ENCODE measurements around the gene ST3GAL4.

ST3GAL4 gene

DNA sequence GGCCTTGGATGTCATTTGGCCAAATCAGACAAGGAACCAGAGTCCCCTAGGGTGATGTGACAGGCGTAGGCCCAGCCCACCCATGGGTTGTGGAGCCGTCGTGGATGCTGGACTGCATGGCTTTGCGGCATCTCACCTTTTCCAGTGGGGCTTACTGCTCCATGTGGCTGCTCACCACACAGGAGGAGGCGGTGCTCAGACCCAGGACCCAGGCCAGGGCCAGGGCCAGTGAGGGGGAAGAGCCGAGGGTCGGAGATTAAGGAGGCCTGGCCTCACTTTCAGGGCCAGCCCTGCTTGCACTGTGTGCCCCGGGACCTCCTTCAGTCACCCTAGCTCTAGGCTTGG is 105.6 kb downstream of the ST3GAL4 start:
- TF ChIP-seq, protein P1, sequence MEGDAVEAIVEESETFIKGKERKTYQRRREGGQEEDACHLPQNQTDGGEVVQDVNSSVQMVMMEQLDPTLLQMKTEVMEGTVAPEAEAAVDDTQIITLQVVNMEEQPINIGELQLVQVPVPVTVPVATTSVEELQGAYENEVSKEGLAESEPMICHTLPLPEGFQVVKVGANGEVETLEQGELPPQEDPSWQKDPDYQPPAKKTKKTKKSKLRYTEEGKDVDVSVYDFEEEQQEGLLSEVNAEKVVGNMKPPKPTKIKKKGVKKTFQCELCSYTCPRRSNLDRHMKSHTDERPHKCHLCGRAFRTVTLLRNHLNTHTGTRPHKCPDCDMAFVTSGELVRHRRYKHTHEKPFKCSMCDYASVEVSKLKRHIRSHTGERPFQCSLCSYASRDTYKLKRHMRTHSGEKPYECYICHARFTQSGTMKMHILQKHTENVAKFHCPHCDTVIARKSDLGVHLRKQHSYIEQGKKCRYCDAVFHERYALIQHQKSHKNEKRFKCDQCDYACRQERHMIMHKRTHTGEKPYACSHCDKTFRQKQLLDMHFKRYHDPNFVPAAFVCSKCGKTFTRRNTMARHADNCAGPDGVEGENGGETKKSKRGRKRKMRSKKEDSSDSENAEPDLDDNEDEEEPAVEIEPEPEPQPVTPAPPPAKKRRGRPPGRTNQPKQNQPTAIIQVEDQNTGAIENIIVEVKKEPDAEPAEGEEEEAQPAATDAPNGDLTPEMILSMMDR (IDR thresholded peaks at IDR 0.05; ENCODE audit: borderline replicate concordance, insufficient read depth, low read depth, low read length): no peak
- H3K4me3 ChIP-seq (ENCODE audit: low read depth, low read length): no peak overlapping the region

DNA sequence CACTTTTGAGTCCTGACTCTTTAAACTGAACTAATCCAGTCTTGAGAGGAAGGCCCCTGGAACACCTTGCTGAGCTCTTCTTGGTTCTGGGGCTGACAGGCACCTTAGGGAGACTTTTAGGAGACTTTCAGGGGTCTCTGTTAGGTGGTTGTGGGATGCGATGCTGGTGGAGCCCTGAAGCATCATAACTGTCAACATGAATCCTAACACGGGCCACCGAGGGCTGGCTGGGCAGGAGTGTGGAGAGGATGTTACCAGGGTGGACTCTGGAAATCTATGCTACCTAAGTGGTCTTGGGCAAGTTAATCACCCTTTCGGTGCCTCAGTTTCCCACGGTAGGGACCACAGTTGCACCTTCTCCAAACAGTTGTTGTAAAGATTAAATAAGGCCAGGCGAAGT is 106.5 kb downstream of the ST3GAL4 start:
- no peak overlapping the region for H3K4me3 ChIP-seq (ENCODE audit: low read depth, low read length)
- TF ChIP-seq, protein P1 (IDR thresholded peaks at IDR 0.05; ENCODE audit: borderline replicate concordance, insufficient read depth, low read depth, low read length): no peak

DNA sequence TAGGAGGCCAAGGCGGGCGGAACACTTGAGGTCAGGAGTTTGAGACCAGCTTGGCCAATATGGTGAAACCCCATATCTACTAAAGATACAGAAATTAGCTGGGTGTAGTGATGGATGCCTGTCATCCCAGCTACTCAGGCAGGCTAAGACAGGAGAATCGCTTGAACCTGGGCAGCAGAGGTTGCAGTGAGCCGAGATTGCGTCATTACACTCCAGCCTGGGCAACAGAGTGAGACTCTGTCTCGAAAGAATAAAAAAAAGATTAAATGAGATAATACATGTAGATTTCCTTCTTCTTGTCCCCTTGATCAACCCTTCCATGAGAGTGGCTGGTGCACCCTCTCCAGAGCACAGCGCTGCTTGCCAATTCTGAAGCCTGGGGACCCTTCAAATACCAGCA is 106.9 kb downstream of the ST3GAL4 start:
- TF ChIP-seq, protein P1 (IDR thresholded peaks at IDR 0.05; ENCODE audit: borderline replicate concordance, insufficient read depth, low read depth, low read length): no peak
- no peak overlapping the region for H3K4me3 ChIP-seq (ENCODE audit: low read depth, low read length)
